ENCODE data around the gene MAP3K6.
"Not testable (repeated sequence)": the region's sequence is repeated elsewhere in the genome, so short reads cannot be mapped to it uniquely, and the experiment has no call there.

The MAP3K6 gene

GRCh38 chr1:27397110-27397509 is 30.3 kb upstream of the MAP3K6 start:
- in situ Hi-C loops (cut with MboI; ENCODE audit: low sequenced_read_pairs), result no loop called here

GRCh38 chr1:27395441-27396195 is 28.9 kb upstream of the MAP3K6 start:
- in situ Hi-C loops (cut with MboI; ENCODE audit: low sequenced_read_pairs), result no loop called here

GRCh38 chr1:27394925-27395324 is 28.2 kb upstream of the MAP3K6 start:
- in situ Hi-C loops (cut with MboI; ENCODE audit: low sequenced_read_pairs), result loop anchor here (5.0 kb wide), 1 partner anchor 93 kb away; no protein-coding TSS in a partner anchor

- in situ Hi-C loops (cut with MboI; ENCODE audit: low sequenced_read_pairs), result loop anchor here (5.0 kb wide), 1 partner anchor 92 kb away; no protein-coding TSS in a partner anchor
Measured at GRCh38 chr1:27394282-27394658, 27.5 kb upstream of the MAP3K6 start.

- in situ Hi-C loops (cut with MboI; ENCODE audit: low sequenced_read_pairs), result loop anchor here (5.0 kb wide), 1 partner anchor 91 kb away; no protein-coding TSS in a partner anchor
Measured at GRCh38 chr1:27393641-27394281, 27.0 kb upstream of the MAP3K6 start.

GRCh38 chr1:27392778-27393635 is 26.2 kb upstream of the MAP3K6 start:
- in situ Hi-C loops (cut with MboI; ENCODE audit: low sequenced_read_pairs), result loop anchor here (5.0 kb wide), 1 partner anchor 91 kb away; no protein-coding TSS in a partner anchor

GRCh38 chr1:27392096-27392777 is 25.5 kb upstream of the MAP3K6 start, which contains the start of gene GPR3:
GPR3 (plus strand) TSS chr1:27392622; CDS start chr1:27393799, 1,177 bp downstream.
- in situ Hi-C loops (cut with MboI; ENCODE audit: low sequenced_read_pairs), result loop anchor here (5.0 kb wide), 1 partner anchor 90 kb away; no protein-coding TSS in a partner anchor

- in situ Hi-C loops (cut with MboI; ENCODE audit: low sequenced_read_pairs), result loop anchor here (5.0 kb wide), 1 partner anchor 89 kb away; no protein-coding TSS in a partner anchor
Measured at GRCh38 chr1:27391511-27392095, 24.8 kb upstream of the MAP3K6 start.

GRCh38 chr1:27388337-27389005 is 21.7 kb upstream of the MAP3K6 start:
- in situ Hi-C loops (cut with MboI; ENCODE audit: low sequenced_read_pairs), result no loop called here

GRCh38 chr1:27384797-27385196 is 18.0 kb upstream of the MAP3K6 start:
- in situ Hi-C loops (cut with MboI; ENCODE audit: low sequenced_read_pairs), result not testable (repeated sequence)

GRCh38 chr1:27383661-27384060 is 16.9 kb upstream of the MAP3K6 start:
- in situ Hi-C loops (cut with MboI; ENCODE audit: low sequenced_read_pairs), result no loop called here

- in situ Hi-C loops (cut with MboI; ENCODE audit: low sequenced_read_pairs), result no loop called here
Measured at GRCh38 chr1:27383039-27383605, 16.4 kb upstream of the MAP3K6 start, which contains the start of gene CD164L2. CD164L2 (minus strand) TSS chr1:27383333; CDS start chr1:27383239, 94 bp downstream.

- in situ Hi-C loops (cut with MboI; ENCODE audit: low sequenced_read_pairs), result no loop called here
Measured at GRCh38 chr1:27381969-27382762, 15.4 kb upstream of the MAP3K6 start.

GRCh38 chr1:27380766-27381733 is 14.3 kb upstream of the MAP3K6 start:
- in situ Hi-C loops (cut with MboI; ENCODE audit: low sequenced_read_pairs), result no loop called here

GRCh38 chr1:27380224-27380623 is 13.5 kb upstream of the MAP3K6 start:
- in situ Hi-C loops (cut with MboI; ENCODE audit: low sequenced_read_pairs), result no loop called here

GRCh38 chr1:27379564-27380122 is 12.9 kb upstream of the MAP3K6 start:
- in situ Hi-C loops (cut with MboI; ENCODE audit: low sequenced_read_pairs), result no loop called here

Measured in HL-60/S4 treated with phorbol 12-myristate 13-acetate at 8.2 ng/mL for 4 days and 3 days (cell line).